OCI-LY1 (cell line): ENCODE measurements around the gene ARL17A.
A peak's percentile ranks its signal among the peaks of the same experiment; 100 is the strongest.
"Not testable (repeated sequence)": the region's sequence is repeated elsewhere in the genome, so short reads cannot be mapped to it uniquely, and the experiment has no call there.

ENCODE experiments used
- H2AFZ ChIP-seq: fragments of 200-600 bp; sonication (generic), shearing (Covaris generic); 2 replicates; pipeline ENCODE4 v1.6.0; 2014; ENCODE audit warnings: antibody characterized with exemption, mild to moderate bottlenecking, low read length
- H3F3A ChIP-seq: fragments of 200-600 bp; sonication (generic), shearing (Covaris generic); 2 replicates; pipeline ENCODE4 v1.6.0; 2014; ENCODE audit warnings: mild to moderate bottlenecking, antibody characterized with exemption, low read length, moderate library complexity; ENCODE audit not compliant: insufficient read depth
- H3K27ac ChIP-seq: fragments of 200-600 bp; sonication (generic); 2 replicates; pipeline ENCODE4 v1.5.1; 2014; ENCODE audit warnings: low read length, mixed run types, mild to moderate bottlenecking, low read depth; ENCODE audit not compliant: poor library complexity, severe bottlenecking
- H3K27me3 ChIP-seq: fragments of 200-600 bp; sonication (generic); 2 replicates; pipeline ENCODE4 v1.6.0; 2014; ENCODE audit warnings: antibody characterized with exemption, mild to moderate bottlenecking, low read length, moderate library complexity; ENCODE audit not compliant: insufficient read depth
- H3K36me3 ChIP-seq: fragments of 200-600 bp; sonication (generic); 2 replicates; pipeline ENCODE4 v1.6.1; 2014; ENCODE audit warnings: mild to moderate bottlenecking, antibody characterized with exemption, low read length, moderate library complexity, mixed read lengths; ENCODE audit not compliant: insufficient read depth
- H3K4me1 ChIP-seq: fragments of 200-600 bp; sonication (generic); 2 replicates; pipeline ENCODE4 v1.5.1; 2014; ENCODE audit warnings: mild to moderate bottlenecking, low read length, moderate library complexity; ENCODE audit not compliant: insufficient read depth, severe bottlenecking
- H3K4me2 ChIP-seq: fragments of 200-600 bp; sonication (generic), shearing (Covaris generic); 2 replicates; pipeline ENCODE4 v1.6.1; 2014; ENCODE audit warnings: low read length
- H3K4me3 ChIP-seq: fragments of 200-600 bp; sonication (generic); 2 replicates; pipeline ENCODE4 v1.5.1; 2014; ENCODE audit warnings: low read length, low read depth, mild to moderate bottlenecking, mixed read lengths; ENCODE audit not compliant: poor library complexity, severe bottlenecking
- H3K79me2 ChIP-seq: fragments of 200-600 bp; shearing (Covaris generic); 2 replicates; pipeline ENCODE4 v1.6.1; 2016; ENCODE audit warnings: mixed run types, low read length, mixed read lengths; ENCODE audit not compliant: insufficient read depth
- H3K9ac ChIP-seq: fragments of 200-600 bp; sonication (generic), shearing (Covaris generic); 2 replicates; pipeline ENCODE4 v1.6.1; 2014; ENCODE audit warnings: mild to moderate bottlenecking, low read length, mixed read lengths
- H3K9me2 ChIP-seq: fragments of 200-600 bp; sonication (generic), shearing (Covaris generic); 2 replicates; pipeline ENCODE4 v1.6.1; 2014; ENCODE audit warnings: low read depth, mild to moderate bottlenecking, low read length, mixed read lengths
- H3K9me3 ChIP-seq: fragments of 200-600 bp; shearing (Covaris generic); 2 replicates; pipeline ENCODE4 v1.6.1; 2014; ENCODE audit warnings: low read length, mixed read lengths
- H4K20me1 ChIP-seq: fragments of 200-600 bp; sonication (generic), shearing (Covaris generic); 2 replicates; pipeline ENCODE4 v1.6.0; 2016; ENCODE audit warnings: mild to moderate bottlenecking, low read length; ENCODE audit not compliant: insufficient read depth

The ARL17A gene

DNA sequence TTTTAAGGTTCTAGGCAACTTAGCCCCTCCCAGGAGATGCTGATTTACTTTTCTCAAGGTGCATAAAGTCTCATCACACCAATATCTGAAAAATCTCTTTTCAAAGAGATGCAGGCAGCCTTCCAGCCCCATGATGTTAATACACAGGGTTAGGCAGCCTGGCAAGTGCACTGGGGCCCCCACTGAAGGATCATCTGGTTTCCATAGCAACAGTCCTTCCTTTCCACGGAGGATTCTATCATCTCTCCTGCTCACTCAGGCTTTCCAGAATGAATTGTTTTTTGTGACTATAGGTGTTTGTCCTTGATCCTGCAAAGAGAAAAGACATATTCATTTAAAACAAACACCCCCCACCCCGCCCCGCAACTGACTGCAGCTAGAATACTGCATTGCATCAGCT is 6.0 kb upstream of the ARL17A start:
- not testable (repeated sequence) for H3K4me3 ChIP-seq, H3K4me1 ChIP-seq, H3K79me2 ChIP-seq, H3K27me3 ChIP-seq, H3F3A ChIP-seq, H4K20me1 ChIP-seq, H3K36me3 ChIP-seq, H3K9me2 ChIP-seq, H3K9me3 ChIP-seq, H3K9ac ChIP-seq, H3K4me2 ChIP-seq, H2AFZ ChIP-seq, H3K27ac ChIP-seq

DNA sequence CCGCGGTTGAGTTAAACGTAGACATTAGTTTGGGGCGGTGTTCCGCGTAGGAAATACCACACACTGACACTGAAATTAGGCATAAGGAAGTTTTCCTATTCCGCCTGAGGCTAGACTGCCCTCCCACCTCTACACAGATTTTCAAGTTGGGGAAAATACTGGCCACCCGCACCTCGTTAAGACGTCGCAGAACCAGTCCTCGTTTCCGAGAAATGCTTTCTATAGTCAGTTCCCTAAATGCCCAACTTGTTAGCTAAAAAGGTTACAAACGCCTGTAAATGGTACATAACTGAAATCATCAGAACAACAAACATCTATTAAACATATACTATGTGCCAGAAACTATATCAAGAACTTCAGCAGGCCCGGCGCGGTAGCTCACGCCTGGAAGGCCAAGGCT is 591 bp upstream of the ARL17A start:
- not testable (repeated sequence) for H4K20me1 ChIP-seq, H3K4me1 ChIP-seq, H3K27me3 ChIP-seq, H3K79me2 ChIP-seq, H3K36me3 ChIP-seq, H3K9me3 ChIP-seq, H2AFZ ChIP-seq, H3F3A ChIP-seq, H3K27ac ChIP-seq, H3K9ac ChIP-seq, H3K9me2 ChIP-seq
- peak overlapping the region; percentile 46 for H3K4me3 ChIP-seq
- peak overlapping the region; percentile 48; the same call in 1 of the 2 replicates for H3K4me2 ChIP-seq

DNA sequence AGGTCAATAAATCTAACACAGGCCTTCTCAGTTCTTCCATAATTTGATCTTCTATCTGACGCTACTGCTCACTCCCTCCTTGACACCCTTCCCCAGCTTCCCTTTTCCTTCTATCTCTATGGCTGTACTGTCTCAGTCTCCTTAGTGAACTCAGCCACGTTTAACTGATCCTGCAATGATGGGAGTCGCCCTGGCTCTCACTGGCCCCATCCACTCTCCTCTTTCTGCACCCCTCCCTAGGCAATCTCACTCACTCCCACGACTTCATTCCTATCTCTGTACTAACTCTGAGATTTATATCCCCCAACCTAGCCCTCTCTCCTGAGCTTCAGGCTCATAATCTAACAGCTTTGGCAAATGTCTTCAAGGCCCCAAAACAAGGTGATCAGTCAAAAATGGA is 7.7 kb downstream of the ARL17A start:
- not testable (repeated sequence) for H2AFZ ChIP-seq, H3K9ac ChIP-seq, H3K27me3 ChIP-seq, H3F3A ChIP-seq, H4K20me1 ChIP-seq, H3K27ac ChIP-seq, H3K9me3 ChIP-seq, H3K9me2 ChIP-seq, H3K79me2 ChIP-seq, H3K36me3 ChIP-seq, H3K4me2 ChIP-seq, H3K4me3 ChIP-seq, H3K4me1 ChIP-seq

DNA sequence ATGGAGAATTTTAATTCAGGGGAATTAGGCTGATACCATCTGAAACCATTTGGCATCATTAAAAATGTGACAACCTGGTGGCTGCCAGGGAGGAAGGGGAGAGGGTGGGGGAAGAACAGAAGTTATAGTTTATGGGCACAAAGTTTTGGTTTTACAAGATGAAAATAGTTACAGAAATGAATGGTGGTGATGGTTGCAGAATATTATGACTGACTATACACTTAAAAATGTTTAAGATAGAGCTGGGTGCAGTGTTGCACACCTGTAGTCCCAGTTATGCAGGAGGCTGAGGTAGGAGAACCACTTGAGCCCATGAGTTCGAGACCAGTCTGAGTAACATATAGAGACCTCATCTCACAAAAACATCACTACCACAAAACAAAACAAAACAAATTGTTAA is 12.5 kb downstream of the ARL17A start:
- not testable (repeated sequence) for H3K9me2 ChIP-seq, H3K9ac ChIP-seq, H3K4me2 ChIP-seq, H3K36me3 ChIP-seq, H3K27ac ChIP-seq, H3K27me3 ChIP-seq, H2AFZ ChIP-seq, H3K79me2 ChIP-seq, H3F3A ChIP-seq, H4K20me1 ChIP-seq, H3K4me3 ChIP-seq, H3K9me3 ChIP-seq, H3K4me1 ChIP-seq

DNA sequence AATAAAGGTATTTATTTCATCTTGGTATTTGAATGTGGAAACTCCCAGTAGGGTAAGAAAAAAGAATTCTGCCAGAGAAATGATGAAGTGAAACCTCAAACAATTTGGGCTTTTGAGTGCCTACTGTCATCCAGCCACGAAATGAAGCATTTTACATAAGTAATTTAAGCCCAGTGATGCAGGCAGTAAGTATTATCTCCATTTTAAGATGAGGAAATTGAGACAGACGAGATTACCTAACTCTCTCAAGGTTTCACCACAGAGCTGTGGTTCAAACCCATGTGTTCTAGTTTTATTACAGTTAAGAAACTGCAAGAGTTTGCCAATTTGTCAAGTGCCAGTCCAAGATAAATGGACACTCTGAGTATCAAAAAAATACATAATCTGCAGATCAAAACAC is 13.2 kb downstream of the ARL17A start:
- H3K9ac ChIP-seq, H3K27ac ChIP-seq, H3K9me3 ChIP-seq, H2AFZ ChIP-seq, H3K79me2 ChIP-seq, H3K27me3 ChIP-seq, H3K4me1 ChIP-seq, H3K4me3 ChIP-seq, H3K4me2 ChIP-seq, H4K20me1 ChIP-seq, H3K36me3 ChIP-seq, H3K9me2 ChIP-seq, H3F3A ChIP-seq: not testable (repeated sequence)

DNA sequence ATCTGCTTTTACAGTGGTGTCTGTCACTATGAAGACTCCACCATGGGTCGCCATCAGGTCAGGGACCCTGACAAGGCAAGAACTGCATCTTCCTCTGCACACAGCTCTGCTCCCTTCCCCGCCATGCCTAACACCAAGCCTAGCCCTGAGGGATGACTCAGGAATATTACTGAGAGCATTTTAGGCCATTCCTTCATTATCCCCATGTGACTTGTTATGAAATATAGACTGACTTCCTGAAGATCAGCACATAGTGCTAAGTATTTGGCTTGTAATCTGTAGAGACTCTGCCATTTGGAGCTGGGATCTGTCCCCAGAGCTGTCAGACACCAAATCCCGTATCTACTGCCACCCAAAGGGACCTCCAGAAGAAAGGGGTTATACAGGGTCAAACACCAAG is 19.4 kb downstream of the ARL17A start:
- H3K27ac ChIP-seq, H3K9ac ChIP-seq, H2AFZ ChIP-seq, H3K4me3 ChIP-seq, H3K27me3 ChIP-seq, H3K9me3 ChIP-seq, H3K9me2 ChIP-seq, H4K20me1 ChIP-seq, H3K4me2 ChIP-seq, H3F3A ChIP-seq, H3K4me1 ChIP-seq, H3K79me2 ChIP-seq, H3K36me3 ChIP-seq: not testable (repeated sequence)

DNA sequence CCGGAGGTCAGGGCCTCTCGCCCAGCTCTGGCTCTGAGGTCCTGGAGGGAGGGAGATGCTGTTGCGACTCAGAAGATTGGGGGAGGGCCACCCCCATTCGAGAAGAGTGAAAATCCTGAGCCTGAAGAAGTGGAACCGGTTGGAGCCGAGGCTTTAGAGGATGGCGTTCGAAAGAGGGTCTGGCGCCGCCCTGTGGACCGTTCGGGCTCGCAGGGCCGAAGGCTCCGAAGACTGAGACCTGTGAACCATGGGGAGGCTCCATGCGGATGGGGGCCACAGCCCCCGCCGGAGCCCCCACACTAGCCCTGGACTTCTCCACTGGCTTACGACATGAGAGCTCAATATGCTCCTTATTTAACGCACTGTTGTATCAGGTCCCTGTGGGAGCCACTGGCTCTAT is 20.3 kb downstream of the ARL17A start:
- H3K4me2 ChIP-seq, H3K27me3 ChIP-seq, H3K9me3 ChIP-seq, H3K27ac ChIP-seq, H3F3A ChIP-seq, H2AFZ ChIP-seq, H3K79me2 ChIP-seq, H4K20me1 ChIP-seq, H3K4me1 ChIP-seq, H3K4me3 ChIP-seq, H3K9ac ChIP-seq, H3K9me2 ChIP-seq, H3K36me3 ChIP-seq: not testable (repeated sequence)

DNA sequence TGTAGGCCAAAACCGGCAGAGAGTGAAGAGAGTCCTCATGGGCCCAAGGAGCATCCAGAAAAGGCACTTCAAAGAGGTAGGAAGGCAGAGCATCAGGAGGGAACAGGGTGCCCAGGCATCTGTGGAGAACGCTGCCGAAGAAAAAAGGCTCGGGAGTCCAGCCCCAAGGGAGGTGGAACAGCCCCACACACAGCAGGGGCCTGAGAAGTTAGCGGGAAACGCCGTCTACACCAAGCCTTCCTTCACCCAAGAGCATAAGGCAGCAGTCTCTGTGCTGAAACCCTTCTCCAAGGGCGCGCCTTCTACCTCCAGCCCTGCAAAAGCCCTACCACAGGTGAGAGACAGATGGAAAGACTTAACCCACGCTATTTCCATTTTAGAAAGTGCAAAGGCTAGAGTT is 30.9 kb downstream of the ARL17A start:
- H3K4me1 ChIP-seq, H3K4me3 ChIP-seq, H4K20me1 ChIP-seq, H3K36me3 ChIP-seq, H3K9me3 ChIP-seq, H3K9ac ChIP-seq, H3K27ac ChIP-seq, H3K9me2 ChIP-seq, H3K4me2 ChIP-seq, H3F3A ChIP-seq, H3K79me2 ChIP-seq, H3K27me3 ChIP-seq, H2AFZ ChIP-seq: not testable (repeated sequence)
